Measurements from ENCODE around the gene EDIL3. TPM values are rescaled to one million over a fixed set of nuclear protein-coding genes. Genes with fewer than 3 reads are reported as not detected.

Gene EDIL3
- total RNA-seq, 1 experiment from 2014 or later, result 17.6 TPM

GRCh38 chr5:84425365-84425881, 40.7 kb upstream of the EDIL3 start:
- DNase-seq (ENCODE audit: low read depth, low spot score) (no peak), ATAC-seq (no peak)
- Histone ChIP-seq H3K4me3 (ENCODE audit: low read depth in 2 of 2, low read length in 2 of 2) (no peak overlapping the region), H3K36me3 (ENCODE audit: control insufficient read depth, insufficient read depth, low read length) (no peaks in the 10 kb centered on the region), H3K27me3 (ENCODE audit: control insufficient read depth, insufficient read depth, low read length) (no peaks in the 10 kb centered on the region), H3K27ac (ENCODE audit: low read length) (no peak overlapping the region), H3K9me3 (ENCODE audit: control insufficient read depth, insufficient read depth, low read depth, low read length) (no peaks in the 10 kb centered on the region), H3K4me1 (ENCODE audit: control insufficient read depth, insufficient read depth, low read length) (no peaks in the 10 kb centered on the region)
- in situ Hi-C loops (cut with HindIII; ENCODE audit: low pct_unique_long_range_greater_than_20kb, low sequenced_read_pairs) (no loop called here), intact Hi-C loops (cut with micrococcal nuclease; ENCODE audit: unreplicated experiment) (no loop called here)
- TF ChIP-seq REST (IDR thresholded peaks at IDR 0.05; ENCODE audit: insufficient read depth in 1 of 2, low read depth in 2 of 2, low read length in 1 of 2) (no peak), TCF7L2 (IDR thresholded peaks at IDR 0.05; ENCODE audit: low read depth, low read length) (no peak), SIN3A (IDR thresholded peaks at IDR 0.05; ENCODE audit: borderline replicate concordance, insufficient read depth, low read depth, low read length) (no peak), CTCF (IDR thresholded peaks at IDR 0.05) (no peak), POLR2AphosphoS5 (IDR thresholded peaks at IDR 0.05; ENCODE audit: low read depth, low read length) (no peak)
- CTCF ChIA-PET, result no interaction called here
- no TSS peak for BruUV-seq (replicated peaks)
- POLR2A ChIA-PET, result no interaction called here

- TF ChIP-seq POLR2AphosphoS5 (IDR thresholded peaks at IDR 0.05; ENCODE audit: low read depth, low read length), result no peak
- TF ChIP-seq TCF7L2 (IDR thresholded peaks at IDR 0.05; ENCODE audit: low read depth, low read length), result no peak
- no peak for TF ChIP-seq CTCF (IDR thresholded peaks at IDR 0.05)
- no peak for TF ChIP-seq REST (IDR thresholded peaks at IDR 0.05; ENCODE audit: insufficient read depth in 1 of 2, low read depth in 2 of 2, low read length in 1 of 2)
- no peak for TF ChIP-seq SIN3A (IDR thresholded peaks at IDR 0.05; ENCODE audit: borderline replicate concordance, insufficient read depth, low read depth, low read length)
- Histone ChIP-seq H3K27ac (ENCODE audit: low read length) (no peak overlapping the region), H3K9me3 (ENCODE audit: control insufficient read depth, insufficient read depth, low read depth, low read length) (no peaks in the 10 kb centered on the region), H3K27me3 (ENCODE audit: control insufficient read depth, insufficient read depth, low read length) (no peaks in the 10 kb centered on the region), H3K4me3 (ENCODE audit: low read depth in 2 of 2, low read length in 2 of 2) (no peak overlapping the region), H3K36me3 (ENCODE audit: control insufficient read depth, insufficient read depth, low read length) (no peaks in the 10 kb centered on the region), H3K4me1 (ENCODE audit: control insufficient read depth, insufficient read depth, low read length) (no peaks in the 10 kb centered on the region)
- ATAC-seq (no peak), DNase-seq (ENCODE audit: low read depth, low spot score) (no peak)
- BruUV-seq (replicated peaks), result no TSS peak
- intact Hi-C loops (cut with micrococcal nuclease; ENCODE audit: unreplicated experiment), result no loop called here
- in situ Hi-C loops (cut with HindIII; ENCODE audit: low pct_unique_long_range_greater_than_20kb, low sequenced_read_pairs), result no loop called here
- CTCF ChIA-PET, result interaction anchor here (0.7 kb wide), 1 partner anchor 26 kb away, joined by 3 read pairs; no protein-coding TSS in a partner anchor
- POLR2A ChIA-PET, result no interaction called here
Observed at GRCh38 chr5:84419742-84420141, 35.1 kb upstream of the EDIL3 start.
